ENCODE measurements around the gene WNK4. TPM values are rescaled to one million over a fixed set of nuclear protein-coding genes. Genes with fewer than 3 reads are reported as not detected.
"Not testable (repeated sequence)": the region's sequence is repeated elsewhere in the genome, so short reads cannot be mapped to it uniquely, and the experiment has no call there.

Gene WNK4
- total RNA-seq, 2 experiments from 2014 or later: 0.10 to 0.15 TPM

DNA sequence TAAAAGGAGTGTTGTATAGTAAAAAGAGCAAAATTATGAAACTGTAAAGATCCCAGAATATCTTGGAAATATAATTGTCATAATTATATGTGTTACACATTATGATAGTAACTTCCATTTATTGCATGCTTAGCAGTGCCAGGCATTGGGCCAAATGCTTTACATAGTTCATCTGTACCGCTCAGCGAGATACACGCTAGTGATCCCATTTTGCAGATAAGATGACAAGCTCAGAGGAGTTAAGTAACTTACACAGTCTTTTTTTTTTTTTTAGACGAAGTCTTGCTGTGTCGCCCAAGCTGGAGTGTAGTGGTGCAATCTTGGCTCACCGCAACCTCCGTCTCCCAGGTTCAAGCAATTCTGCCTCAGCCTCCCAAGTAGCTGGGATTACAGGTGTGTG lies 28.8 kb upstream of the WNK4 start:
- no peak for DNase-seq
- H3K9me3 Mint-ChIP-seq: no peaks in the 10 kb centered on the region
- intact Hi-C loops (cut with micrococcal nuclease): no loop called here
- H3K27me3 Mint-ChIP-seq: peaks cover 16% of the 10 kb centered on the region
- H3K27ac Mint-ChIP-seq: no peak overlapping the region
- ChIA-PET CTCF (interaction anchor here (7.6 kb wide), 1 partner anchor 11 kb away, joined by 41 read pairs; the partner anchor contains the start of gene RAMP2), POLR2A (no interaction called here)
- no peak overlapping the region for H3K4me3 Mint-ChIP-seq
- no peaks in the 10 kb centered on the region for H3K4me1 Mint-ChIP-seq (ENCODE audit: low read depth)
- no peaks in the 10 kb centered on the region for H3K36me3 Mint-ChIP-seq

DNA sequence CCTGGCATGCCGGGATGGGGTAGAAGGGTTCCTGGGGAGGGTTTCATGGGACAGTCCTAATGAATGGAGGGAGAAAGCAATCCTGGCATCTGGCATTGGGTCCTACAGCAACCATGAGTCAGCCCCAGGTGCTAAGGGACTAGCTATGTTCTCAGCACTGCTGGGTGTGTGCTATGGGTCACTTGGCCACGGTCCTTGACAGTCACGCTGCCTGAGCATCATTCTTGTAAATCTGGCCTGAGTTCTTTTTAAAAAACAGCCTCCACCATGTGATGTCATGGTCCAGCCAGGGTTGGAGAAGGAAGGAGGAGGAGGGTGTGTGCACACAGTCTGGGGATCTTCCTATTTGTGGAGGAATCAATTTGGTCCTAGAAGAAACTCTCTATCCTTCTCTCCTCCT lies 25.6 kb upstream of the WNK4 start:
- Mint-ChIP-seq H3K4me1 (ENCODE audit: low read depth) (no peaks in the 10 kb centered on the region), H3K9me3 (no peaks in the 10 kb centered on the region), H3K27ac (no peak overlapping the region), H3K36me3 (no peaks in the 10 kb centered on the region), H3K27me3 (peaks cover 18% of the 10 kb centered on the region), H3K4me3 (no peak overlapping the region)
- CTCF ChIA-PET: interaction anchor here (1.0 to 1.9 kb wide), 2 partner anchors 9 to 70 kb away, joined by 3 to 6 read pairs; no protein-coding TSS in a partner anchor
- DNase-seq: no peak
- intact Hi-C loops (cut with micrococcal nuclease): no loop called here
- POLR2A ChIA-PET: no interaction called here

DNA sequence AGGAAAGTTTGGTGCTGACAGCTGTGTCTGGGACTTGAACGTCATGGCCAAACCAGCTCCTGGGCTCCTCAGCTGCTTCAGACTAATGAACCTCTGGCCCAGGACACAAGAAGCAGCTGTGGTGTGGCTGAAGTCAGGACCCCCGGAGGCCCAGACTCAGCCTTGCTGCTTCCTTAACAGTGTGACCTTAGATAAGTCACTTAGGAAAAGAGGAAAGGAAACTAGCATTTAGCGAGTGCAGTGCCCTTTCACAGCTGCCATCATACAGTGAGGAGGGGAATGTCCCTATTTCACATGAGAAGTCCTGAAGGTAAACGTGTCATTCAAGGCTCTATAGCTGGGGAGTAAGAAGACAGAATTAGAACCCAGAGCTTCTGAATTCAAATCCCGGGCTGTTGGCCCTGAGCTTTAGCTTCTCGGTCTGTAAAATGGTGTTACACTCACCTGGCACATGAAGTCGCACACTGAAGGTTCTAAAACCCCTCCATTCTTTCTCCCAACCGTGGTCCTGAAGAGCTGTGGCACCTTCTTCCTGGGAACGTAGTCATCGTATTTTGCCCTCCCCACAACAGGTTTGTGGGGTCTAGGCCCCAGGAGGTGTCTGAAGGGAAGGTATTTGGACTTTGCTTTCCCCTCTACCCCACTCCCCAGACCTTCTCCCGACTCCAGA lies 20.3 kb upstream of the WNK4 start:
- ChIA-PET CTCF (interaction anchor here (1.1 to 5.6 kb wide), 9 partner anchors 11 to 182 kb away, joined by 3 to 90 read pairs (median 5); partner anchors contain the start of genes BECN1, PSMC3IP, RETREG3 and TUBG1), POLR2A (interaction anchor here (2.1 kb wide), 1 partner anchor 13 kb away, joined by 6 read pairs; the partner anchor contains the start of gene VPS25)
- H3K4me1 Mint-ChIP-seq (ENCODE audit: low read depth): peaks cover 5% of the 10 kb centered on the region
- H3K27me3 Mint-ChIP-seq: peaks cover 45% of the 10 kb centered on the region
- no peaks in the 10 kb centered on the region for H3K9me3 Mint-ChIP-seq
- intact Hi-C loops (cut with micrococcal nuclease): loop anchor here (5.0 kb wide), 1 partner anchor 53 kb away; no protein-coding TSS in a partner anchor
- H3K4me3 Mint-ChIP-seq: no peak overlapping the region
- H3K27ac Mint-ChIP-seq: no peak overlapping the region
- DNase-seq: no peak
- H3K36me3 Mint-ChIP-seq: no peaks in the 10 kb centered on the region

DNA sequence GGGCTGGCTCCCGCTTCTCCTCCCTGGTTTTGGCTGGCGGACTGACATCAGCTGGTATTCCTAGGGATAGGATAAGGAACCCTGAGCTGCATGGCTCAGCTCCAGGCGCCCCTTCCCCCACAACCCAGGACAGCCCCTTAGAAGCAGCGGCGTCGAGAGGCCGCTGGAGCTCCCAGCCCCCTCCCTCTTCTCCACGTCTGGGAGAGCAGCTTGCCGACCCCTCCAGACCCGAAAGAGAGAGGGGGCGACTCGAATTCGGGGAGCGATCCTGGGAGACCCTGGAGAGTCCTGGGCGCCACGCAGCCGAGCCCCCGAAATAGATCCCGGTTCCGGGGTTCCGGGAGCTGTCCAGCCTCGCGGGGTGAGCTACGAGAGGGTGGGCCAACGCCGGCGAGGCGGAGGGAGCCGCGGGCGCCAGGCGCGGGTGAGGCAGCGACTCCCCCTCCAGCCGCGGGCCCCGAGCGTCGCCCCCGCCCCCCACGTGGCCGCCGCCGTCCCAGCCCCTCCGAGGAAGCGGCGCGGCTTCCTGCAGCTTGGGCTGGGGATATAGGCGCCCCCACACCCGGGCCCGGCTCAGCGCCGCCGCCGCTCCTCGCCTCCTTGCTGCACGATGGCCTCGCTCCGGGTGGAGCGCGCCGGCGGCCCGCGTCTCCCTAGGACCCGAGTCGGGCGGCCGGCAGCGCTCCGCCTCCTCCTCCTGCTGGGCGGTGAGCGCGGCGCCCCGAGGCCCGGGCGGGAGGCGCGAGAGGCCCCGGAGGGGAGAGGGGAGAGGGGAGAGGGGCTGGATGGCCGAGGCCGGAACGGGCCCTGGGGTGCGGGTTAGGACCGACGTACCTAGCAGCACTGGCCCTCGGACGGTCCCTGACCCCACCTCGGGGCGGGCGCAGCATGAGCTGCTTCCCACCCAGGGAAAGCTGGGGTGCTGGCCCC lies 19.5 kb upstream of the WNK4 start, which contains the start of gene RAMP2:
Gene RAMP2, plus strand, starts transcription at position 576 of the 930 bp plus-strand sequence. Its CDS starts 35 bp downstream, at position 611.
- H3K4me3 Mint-ChIP-seq: no peak within 1 kb of the TSS
- peaks cover 5% of the 10 kb centered on the region for H3K4me1 Mint-ChIP-seq (ENCODE audit: low read depth)
- POLR2A ChIA-PET: interaction anchor here (2.1 kb wide), 1 partner anchor 12 kb away, joined by 6 read pairs; the partner anchor contains the start of gene VPS25
- no peak within 1 kb of the TSS for H3K27ac Mint-ChIP-seq
- CTCF ChIA-PET: interaction anchor here (1.1 to 5.6 kb wide), 10 partner anchors 12 to 213 kb away, joined by 3 to 90 read pairs (median 5); partner anchors contain the start of genes BECN1, PSMC3IP, RETREG3 and TUBG1
- H3K27me3 Mint-ChIP-seq: peaks cover 49% of the 10 kb centered on the region
- no peaks in the 10 kb centered on the region for H3K9me3 Mint-ChIP-seq
- intact Hi-C loops (cut with micrococcal nuclease): loop anchor here (5.0 kb wide), 1 partner anchor 54 kb away; no protein-coding TSS in a partner anchor
- no peak for DNase-seq
- H3K36me3 Mint-ChIP-seq: no peaks in the 10 kb centered on the region

DNA sequence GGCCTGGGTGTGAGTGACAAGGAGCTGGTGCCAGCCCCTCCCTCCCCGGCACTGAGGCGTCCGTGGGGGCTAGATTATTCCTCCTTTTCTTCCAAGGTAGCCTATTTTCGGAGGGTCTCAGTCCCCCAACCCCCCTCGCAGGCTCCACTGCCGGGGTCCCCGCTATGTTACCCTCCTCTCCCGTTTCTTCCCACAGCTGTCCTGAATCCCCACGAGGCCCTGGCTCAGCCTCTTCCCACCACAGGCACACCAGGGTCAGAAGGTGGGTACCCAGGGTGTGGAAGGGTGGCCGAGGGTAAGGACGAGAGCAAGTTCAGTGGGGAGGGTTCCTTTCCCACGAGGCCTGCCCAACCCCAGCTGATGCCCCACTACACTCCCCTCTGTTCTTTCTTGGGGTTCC lies 18.8 kb upstream of the WNK4 start:
- Mint-ChIP-seq H3K4me1 (ENCODE audit: low read depth) (peaks cover 5% of the 10 kb centered on the region), H3K9me3 (no peaks in the 10 kb centered on the region), H3K36me3 (no peaks in the 10 kb centered on the region), H3K27ac (no peak overlapping the region), H3K4me3 (no peak overlapping the region), H3K27me3 (peaks cover 45% of the 10 kb centered on the region)
- intact Hi-C loops (cut with micrococcal nuclease): loop anchor here (5.0 kb wide), 1 partner anchor 54 kb away; no protein-coding TSS in a partner anchor
- POLR2A ChIA-PET: no interaction called here
- CTCF ChIA-PET: interaction anchor here (1.5 to 5.6 kb wide), 4 partner anchors 12 to 213 kb away, joined by 3 to 90 read pairs (median 42); partner anchors contain the start of genes PSMC3IP and VPS25
- no peak for DNase-seq

DNA sequence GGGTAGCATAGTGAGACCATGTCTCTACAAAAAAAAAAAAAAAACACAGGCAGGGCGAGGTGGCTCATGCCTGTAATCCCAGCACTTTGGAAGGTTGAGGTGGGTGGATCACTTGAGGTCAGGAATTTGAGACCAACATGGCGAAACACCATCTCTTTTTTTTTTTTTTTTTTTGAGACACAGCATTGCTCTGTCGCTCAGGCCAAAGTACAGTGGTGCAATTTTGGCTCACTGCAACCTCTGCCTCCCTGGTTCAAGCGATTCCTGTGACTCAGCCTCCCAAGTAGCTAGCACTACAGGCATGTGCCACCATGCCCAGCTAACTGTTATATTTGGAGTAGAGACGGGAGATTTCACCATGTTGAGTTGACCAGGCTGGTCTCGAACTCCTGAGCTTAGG lies 14.3 kb upstream of the WNK4 start:
- peaks cover 31% of the 10 kb centered on the region for H3K27me3 Mint-ChIP-seq
- intact Hi-C loops (cut with micrococcal nuclease): no loop called here
- no peak for DNase-seq

DNA sequence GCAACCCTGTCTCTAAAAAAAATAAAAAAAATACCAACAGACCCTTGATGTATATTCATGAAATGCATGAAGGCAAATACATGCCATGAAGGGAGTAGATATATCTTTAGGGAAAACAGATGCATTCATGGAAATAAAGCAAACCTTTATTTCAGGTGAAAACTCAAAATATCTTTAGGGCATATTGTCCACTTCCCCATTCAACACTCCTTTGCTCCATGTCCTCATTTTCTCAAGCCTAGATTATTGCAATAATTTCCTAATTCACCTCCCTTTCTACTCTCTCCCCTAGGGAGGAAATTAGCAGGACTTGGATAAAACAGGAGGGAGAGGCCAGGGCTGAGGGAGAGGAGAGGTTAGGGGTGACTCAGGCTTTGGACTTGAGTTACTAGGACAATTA lies 12.9 kb upstream of the WNK4 start:
- H3K36me3 Mint-ChIP-seq: no peaks in the 10 kb centered on the region
- peaks cover 4% of the 10 kb centered on the region for H3K4me1 Mint-ChIP-seq (ENCODE audit: low read depth)
- peaks cover 19% of the 10 kb centered on the region for H3K27me3 Mint-ChIP-seq
- no peak overlapping the region for H3K4me3 Mint-ChIP-seq
- DNase-seq: no peak
- H3K27ac Mint-ChIP-seq: no peak overlapping the region
- intact Hi-C loops (cut with micrococcal nuclease): no loop called here
- ChIA-PET POLR2A (no interaction called here), CTCF (no interaction called here)
- no peaks in the 10 kb centered on the region for H3K9me3 Mint-ChIP-seq

More for the DNA sequence above, 14.3 kb upstream of the WNK4 start:
- Mint-ChIP-seq H3K4me1 (ENCODE audit: low read depth) (peaks cover 2% of the 10 kb centered on the region), H3K36me3 (no peaks in the 10 kb centered on the region), H3K9me3 (no peaks in the 10 kb centered on the region), H3K27ac (no peak overlapping the region), H3K4me3 (no peak overlapping the region)
- CTCF ChIA-PET: interaction anchor here (1.4 kb wide), 1 partner anchor 188 kb away, joined by 5 read pairs; no protein-coding TSS in a partner anchor
- POLR2A ChIA-PET: no interaction called here

DNA sequence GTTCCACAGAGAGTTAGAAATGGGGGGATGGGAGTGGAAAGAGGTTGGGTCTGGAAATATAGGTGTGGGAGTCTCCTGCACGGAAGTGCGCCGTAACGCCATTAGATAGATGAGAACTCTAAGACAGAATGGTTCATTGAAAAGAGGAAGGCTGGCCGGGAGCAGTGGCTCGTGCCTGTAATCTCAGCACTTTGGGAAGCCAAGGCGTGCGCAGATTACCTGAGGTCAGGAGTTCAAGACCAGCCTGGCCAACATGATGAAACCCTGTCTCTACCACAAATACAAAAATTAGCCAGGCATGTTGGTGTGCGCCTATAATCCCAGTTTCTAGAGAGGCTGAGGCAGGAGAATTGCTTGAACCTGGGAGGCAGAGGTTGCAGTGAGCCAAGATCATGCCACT lies 12.4 kb upstream of the WNK4 start:
- H3K9me3 Mint-ChIP-seq; H3K4me3 Mint-ChIP-seq; intact Hi-C loops (cut with micrococcal nuclease); CTCF ChIA-PET; POLR2A ChIA-PET; H3K27ac Mint-ChIP-seq; DNase-seq; H3K36me3 Mint-ChIP-seq; H3K4me1 Mint-ChIP-seq (ENCODE audit: low read depth): not testable (repeated sequence)
- peaks cover 15% of the 10 kb centered on the region for H3K27me3 Mint-ChIP-seq

DNA sequence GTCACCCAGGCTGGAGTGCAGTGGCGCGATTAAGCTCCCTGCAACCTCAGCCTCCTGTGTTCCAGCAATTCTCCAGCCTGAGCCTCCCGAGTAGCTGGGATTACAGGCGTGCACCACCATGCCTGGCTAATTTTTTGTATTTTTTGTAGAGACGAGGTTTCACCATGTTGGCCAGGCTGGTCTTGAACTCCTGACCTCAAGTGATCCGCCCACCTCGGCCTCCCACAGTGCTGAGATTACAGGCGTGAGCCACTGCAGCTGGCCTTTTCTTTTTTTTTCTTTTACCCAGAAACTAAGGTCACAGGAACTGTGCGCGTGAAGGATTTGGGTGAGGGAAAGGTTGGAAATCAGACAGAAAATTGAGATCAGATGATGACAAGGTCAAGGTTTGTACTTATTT lies 10.4 kb upstream of the WNK4 start:
- H3K36me3 Mint-ChIP-seq; intact Hi-C loops (cut with micrococcal nuclease); CTCF ChIA-PET; H3K27ac Mint-ChIP-seq; H3K27me3 Mint-ChIP-seq; H3K9me3 Mint-ChIP-seq; DNase-seq; H3K4me3 Mint-ChIP-seq: not testable (repeated sequence)
- H3K4me1 Mint-ChIP-seq (ENCODE audit: low read depth): peaks cover 22% of the 10 kb centered on the region
- POLR2A ChIA-PET: interaction anchor here (0.6 kb wide), 1 partner anchor 66 kb away, joined by 3 read pairs; no protein-coding TSS in a partner anchor

DNA sequence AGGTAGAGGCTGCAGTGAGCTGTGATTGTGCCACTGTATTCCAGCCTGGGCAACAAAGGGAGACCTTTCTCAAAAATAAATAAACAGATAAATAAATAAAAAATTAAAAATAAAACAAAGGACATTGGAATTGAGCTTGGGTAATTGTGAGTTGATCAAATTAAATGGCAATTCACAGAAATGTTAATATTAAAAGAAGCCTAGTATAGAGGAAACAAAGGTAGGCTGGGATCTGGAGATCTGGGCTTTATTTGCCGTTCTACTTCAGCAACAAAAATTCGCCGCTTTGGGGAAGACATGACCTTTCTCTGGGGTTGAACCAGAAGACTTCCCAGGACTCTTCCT lies 7.5 kb upstream of the WNK4 start:
- CTCF ChIA-PET: interaction anchor here (1.0 to 4.2 kb wide), 7 partner anchors 10 to 195 kb away, joined by 3 to 44 read pairs (median 4); partner anchors contain the start of genes BECN1, COA3 and RAMP2
- Mint-ChIP-seq H3K4me1 (ENCODE audit: low read depth) (peaks cover 22% of the 10 kb centered on the region), H3K9me3 (no peaks in the 10 kb centered on the region), H3K36me3 (peaks cover 19% of the 10 kb centered on the region), H3K27me3 (no peaks in the 10 kb centered on the region), H3K4me3 (peak overlapping the region; percentile 100), H3K27ac (peak overlapping the region; percentile 87)
- POLR2A ChIA-PET: interaction anchor here (1.1 to 1.9 kb wide), 4 partner anchors 13 to 225 kb away, joined by 3 to 6 read pairs (median 5); partner anchors contain the start of genes BECN1 and RPL27
- intact Hi-C loops (cut with micrococcal nuclease): loop anchor here (2.0 kb wide), 1 partner anchor 52 kb away; the partner anchor contains the start of gene BECN1
- no peak for DNase-seq

DNA sequence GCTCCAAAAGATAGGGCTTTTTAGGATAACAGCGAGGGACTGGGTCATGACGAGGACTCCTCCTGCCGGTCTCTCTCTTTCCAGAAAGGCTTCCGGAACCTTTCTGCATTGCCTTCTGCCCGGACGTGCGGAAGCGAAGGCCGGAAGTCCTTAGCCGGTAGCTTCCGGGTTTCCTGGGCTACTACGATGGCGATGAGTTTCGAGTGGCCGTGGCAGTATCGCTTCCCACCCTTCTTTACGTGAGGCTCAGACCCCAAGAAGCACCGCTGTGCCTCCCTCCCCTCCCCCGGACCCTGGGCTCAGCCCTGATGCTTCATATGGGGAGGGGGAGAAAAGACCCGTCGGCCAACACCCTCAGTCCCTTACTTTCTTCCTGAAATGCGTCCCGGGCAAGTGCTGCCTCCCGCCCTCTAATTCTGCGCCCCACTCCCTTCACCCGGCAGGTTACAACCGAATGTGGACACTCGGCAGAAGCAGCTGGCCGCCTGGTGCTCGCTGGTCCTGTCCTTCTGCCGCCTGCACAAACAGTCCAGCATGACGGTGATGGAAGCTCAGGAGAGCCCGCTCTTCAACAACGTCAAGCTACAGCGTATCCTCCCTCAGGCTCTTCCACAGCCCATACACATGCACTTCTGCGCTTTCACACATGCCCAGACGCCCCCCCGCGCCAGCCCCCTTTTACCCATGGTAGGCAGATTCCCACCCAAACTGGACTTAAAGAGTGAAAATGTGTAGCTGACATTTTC lies 6.9 kb upstream of the WNK4 start, which contains the start of gene VPS25:
Gene VPS25, plus strand, starts transcription at position 160 of the 746 bp plus-strand sequence. Its CDS starts 27 bp downstream, at position 187.
- peak within 1 kb of the TSS; percentile 87 for H3K27ac Mint-ChIP-seq
- peaks cover 22% of the 10 kb centered on the region for H3K36me3 Mint-ChIP-seq
- intact Hi-C loops (cut with micrococcal nuclease): loop anchor here (2.0 kb wide), 1 partner anchor 51 kb away; the partner anchor contains the start of gene BECN1
- H3K27me3 Mint-ChIP-seq: no peaks in the 10 kb centered on the region
- no peaks in the 10 kb centered on the region for H3K9me3 Mint-ChIP-seq
- peaks cover 22% of the 10 kb centered on the region for H3K4me1 Mint-ChIP-seq (ENCODE audit: low read depth)
- peak; percentile 84 for DNase-seq
- POLR2A ChIA-PET: interaction anchor here (1.1 to 1.9 kb wide), 6 partner anchors 14 to 225 kb away, joined by 3 to 7 read pairs (median 5); partner anchors contain the start of genes BECN1, CNTD1, COA3 and RETREG3
- peak within 1 kb of the TSS; percentile 100 for H3K4me3 Mint-ChIP-seq
- CTCF ChIA-PET: interaction anchor here (0.6 to 4.2 kb wide), 11 partner anchors 11 to 1688 kb away, joined by 3 to 44 read pairs (median 3); partner anchors contain the start of genes BECN1, COA3, PSME3 and RAMP2

All from activated CD4-positive, alpha-beta memory T cell treated with anti-CD3 and anti-CD28 coated beads for 36 hours (primary cell).